Activated naive CD8-positive, alpha-beta T cell (primary cell): Measurements from ENCODE around the gene BTD.
A peak's percentile ranks its signal among the peaks of the same experiment; 100 is the strongest.

Experiments
- H3K27ac Mint-ChIP-seq: one replicate; pipeline ENCODE4 v1.8.0; 2021; ENCODE audit warnings: mixed read lengths
- H3K27me3 Mint-ChIP-seq: one replicate; pipeline ENCODE4 v1.8.0; 2021; ENCODE audit warnings: mixed read lengths
- H3K36me3 Mint-ChIP-seq: one replicate; pipeline ENCODE4 v1.8.0; 2021; ENCODE audit warnings: mixed read lengths
- H3K4me1 Mint-ChIP-seq: one replicate; pipeline ENCODE4 v1.8.0; 2021; ENCODE audit warnings: low read depth, mixed read lengths
- H3K4me3 Mint-ChIP-seq: one replicate; pipeline ENCODE4 v1.8.0; 2021; ENCODE audit warnings: mild to moderate bottlenecking, mixed read lengths
- H3K9me3 Mint-ChIP-seq: one replicate; pipeline ENCODE4 v1.8.0; 2021; ENCODE audit warnings: low read depth, mixed read lengths

BTD gene

GRCh38 chr3:15657016-15657415, 55.5 kb downstream of the BTD start:
- Mint-ChIP-seq H3K4me1 (peaks cover 7% of the 10 kb centered on the region), H3K9me3 (peaks cover 6% of the 10 kb centered on the region), H3K36me3 (peaks cover 24% of the 10 kb centered on the region), H3K4me3 (no peak overlapping the region), H3K27ac (no peak overlapping the region), H3K27me3 (peaks cover 4% of the 10 kb centered on the region)

GRCh38 chr3:15659254-15659975, 57.9 kb downstream of the BTD start:
- Mint-ChIP-seq H3K27me3 (peaks cover 1% of the 10 kb centered on the region), H3K27ac (no peak overlapping the region), H3K36me3 (peaks cover 21% of the 10 kb centered on the region), H3K4me1 (peaks cover 7% of the 10 kb centered on the region), H3K4me3 (no peak overlapping the region), H3K9me3 (peaks cover 18% of the 10 kb centered on the region)

GRCh38 chr3:15660055-15660935, 58.8 kb downstream of the BTD start:
- Mint-ChIP-seq H3K4me3 (no peak overlapping the region), H3K27me3 (peaks cover 1% of the 10 kb centered on the region), H3K9me3 (peaks cover 18% of the 10 kb centered on the region), H3K4me1 (peaks cover 7% of the 10 kb centered on the region), H3K36me3 (peaks cover 22% of the 10 kb centered on the region), H3K27ac (no peak overlapping the region)

- no peak overlapping the region for H3K4me3 Mint-ChIP-seq
- peaks cover 30% of the 10 kb centered on the region for H3K4me1 Mint-ChIP-seq
- H3K27me3 Mint-ChIP-seq: peaks cover 1% of the 10 kb centered on the region
- no peak overlapping the region for H3K27ac Mint-ChIP-seq
- peaks cover 31% of the 10 kb centered on the region for H3K36me3 Mint-ChIP-seq
- H3K9me3 Mint-ChIP-seq: peaks cover 18% of the 10 kb centered on the region
Observed at GRCh38 chr3:15664144-15664543, 62.6 kb downstream of the BTD start.

- Mint-ChIP-seq H3K27me3 (peaks cover 1% of the 10 kb centered on the region), H3K36me3 (peaks cover 35% of the 10 kb centered on the region), H3K4me3 (no peak overlapping the region), H3K9me3 (peaks cover 18% of the 10 kb centered on the region), H3K27ac (no peak overlapping the region), H3K4me1 (peaks cover 23% of the 10 kb centered on the region)
Observed at GRCh38 chr3:15665510-15666150, 64.1 kb downstream of the BTD start.

GRCh38 chr3:15666277-15666676, 64.7 kb downstream of the BTD start:
- H3K4me3 Mint-ChIP-seq: no peak overlapping the region
- H3K27me3 Mint-ChIP-seq: peaks cover 1% of the 10 kb centered on the region
- H3K4me1 Mint-ChIP-seq: peaks cover 22% of the 10 kb centered on the region
- H3K9me3 Mint-ChIP-seq: peaks cover 18% of the 10 kb centered on the region
- peaks cover 38% of the 10 kb centered on the region for H3K36me3 Mint-ChIP-seq
- H3K27ac Mint-ChIP-seq: no peak overlapping the region

- H3K4me1 Mint-ChIP-seq: peaks cover 22% of the 10 kb centered on the region
- H3K36me3 Mint-ChIP-seq: peaks cover 31% of the 10 kb centered on the region
- peak overlapping the region; percentile 10 for H3K27ac Mint-ChIP-seq
- peaks cover 8% of the 10 kb centered on the region for H3K9me3 Mint-ChIP-seq
- H3K27me3 Mint-ChIP-seq: no peaks in the 10 kb centered on the region
- H3K4me3 Mint-ChIP-seq: peak overlapping the region; percentile 13
Observed at GRCh38 chr3:15667484-15667883, 65.9 kb downstream of the BTD start.

- no peak overlapping the region for H3K4me3 Mint-ChIP-seq
- H3K36me3 Mint-ChIP-seq: peaks cover 24% of the 10 kb centered on the region
- no peaks in the 10 kb centered on the region for H3K9me3 Mint-ChIP-seq
- no peak overlapping the region for H3K27ac Mint-ChIP-seq
- H3K27me3 Mint-ChIP-seq: no peaks in the 10 kb centered on the region
- peaks cover 3% of the 10 kb centered on the region for H3K4me1 Mint-ChIP-seq
Observed at GRCh38 chr3:15673536-15673935, 72.0 kb downstream of the BTD start.

- H3K27me3 Mint-ChIP-seq: no peaks in the 10 kb centered on the region
- H3K27ac Mint-ChIP-seq: no peak overlapping the region
- no peak overlapping the region for H3K4me3 Mint-ChIP-seq
- peaks cover 14% of the 10 kb centered on the region for H3K36me3 Mint-ChIP-seq
- no peaks in the 10 kb centered on the region for H3K9me3 Mint-ChIP-seq
- H3K4me1 Mint-ChIP-seq: no peaks in the 10 kb centered on the region
Observed at GRCh38 chr3:15676259-15676658, 74.7 kb downstream of the BTD start.

GRCh38 chr3:15679306-15679705, 77.8 kb downstream of the BTD start:
- Mint-ChIP-seq H3K27ac (no peak overlapping the region), H3K27me3 (no peaks in the 10 kb centered on the region), H3K4me3 (no peak overlapping the region), H3K9me3 (no peaks in the 10 kb centered on the region), H3K36me3 (peaks cover 19% of the 10 kb centered on the region), H3K4me1 (peaks cover 5% of the 10 kb centered on the region)

- peaks cover 5% of the 10 kb centered on the region for H3K4me1 Mint-ChIP-seq
- peaks cover 23% of the 10 kb centered on the region for H3K36me3 Mint-ChIP-seq
- H3K9me3 Mint-ChIP-seq: no peaks in the 10 kb centered on the region
- no peak overlapping the region for H3K27ac Mint-ChIP-seq
- no peak overlapping the region for H3K4me3 Mint-ChIP-seq
- no peaks in the 10 kb centered on the region for H3K27me3 Mint-ChIP-seq
Observed at GRCh38 chr3:15681668-15682067, 80.1 kb downstream of the BTD start.

- H3K9me3 Mint-ChIP-seq: no peaks in the 10 kb centered on the region
- H3K27ac Mint-ChIP-seq: no peak overlapping the region
- no peak overlapping the region for H3K4me3 Mint-ChIP-seq
- H3K27me3 Mint-ChIP-seq: no peaks in the 10 kb centered on the region
- H3K4me1 Mint-ChIP-seq: peaks cover 5% of the 10 kb centered on the region
- H3K36me3 Mint-ChIP-seq: peaks cover 17% of the 10 kb centered on the region
Observed at GRCh38 chr3:15682561-15683185, 81.1 kb downstream of the BTD start.

- Mint-ChIP-seq H3K4me3 (no peak overlapping the region), H3K9me3 (no peaks in the 10 kb centered on the region), H3K27me3 (no peaks in the 10 kb centered on the region), H3K27ac (no peak overlapping the region), H3K4me1 (peaks cover 5% of the 10 kb centered on the region), H3K36me3 (peaks cover 14% of the 10 kb centered on the region)
Observed at GRCh38 chr3:15683253-15683652, 81.7 kb downstream of the BTD start.

GRCh38 chr3:15685927-15686326, 84.4 kb downstream of the BTD start:
- H3K27me3 Mint-ChIP-seq: no peaks in the 10 kb centered on the region
- H3K9me3 Mint-ChIP-seq: no peaks in the 10 kb centered on the region
- H3K27ac Mint-ChIP-seq: no peak overlapping the region
- peaks cover 5% of the 10 kb centered on the region for H3K4me1 Mint-ChIP-seq
- H3K36me3 Mint-ChIP-seq: peaks cover 19% of the 10 kb centered on the region
- no peak overlapping the region for H3K4me3 Mint-ChIP-seq

- Mint-ChIP-seq H3K9me3 (no peaks in the 10 kb centered on the region), H3K4me1 (peaks cover 3% of the 10 kb centered on the region), H3K4me3 (no peak overlapping the region), H3K36me3 (peaks cover 15% of the 10 kb centered on the region), H3K27me3 (no peaks in the 10 kb centered on the region), H3K27ac (no peak overlapping the region)
Observed at GRCh38 chr3:15690230-15690629, 88.7 kb downstream of the BTD start.
